Loucy (cell line): ENCODE measurements around the gene ZFP36L2.

Source experiments
- H2AFZ ChIP-seq: fragments of 200-600 bp; sonication (generic); 2 replicates; pipeline ENCODE4 v1.6.0; 2016; ENCODE audit warnings: antibody characterized with exemption, mild to moderate bottlenecking, low read length, moderate library complexity
- H3F3A ChIP-seq: fragments of 200-600 bp; 2 replicates; pipeline ENCODE4 v1.6.0; 2016; ENCODE audit warnings: antibody characterized with exemption, low read depth, mild to moderate bottlenecking
- H3K27me3 ChIP-seq: fragments of 200-600 bp; sonication (generic); 2 replicates; pipeline ENCODE4 v1.6.1; 2014; ENCODE audit warnings: low read length, mild to moderate bottlenecking; ENCODE audit not compliant: insufficient read depth, poor library complexity, severe bottlenecking
- H3K36me3 ChIP-seq: fragments of 200-600 bp; sonication (generic); 2 replicates; pipeline ENCODE4 v1.6.1; 2016; ENCODE audit warnings: low read length; ENCODE audit not compliant: insufficient read depth
- H3K4me1 ChIP-seq: fragments of 200-600 bp; sonication (generic); 2 replicates; pipeline ENCODE4 v1.5.1; 2014; ENCODE audit warnings: low read length, mild to moderate bottlenecking; ENCODE audit not compliant: insufficient read depth, poor library complexity, severe bottlenecking
- H3K4me2 ChIP-seq: fragments of 200-600 bp; sonication (generic); 2 replicates; pipeline ENCODE4 v1.6.0; 2014; ENCODE audit warnings: antibody characterized with exemption, low read length, low read depth, mild to moderate bottlenecking; ENCODE audit not compliant: poor library complexity, severe bottlenecking
- H3K4me3 ChIP-seq: fragments of 200-600 bp; sonication (generic); 2 replicates; pipeline ENCODE4 v1.5.1; 2014; ENCODE audit warnings: low read length, mild to moderate bottlenecking, mixed read lengths; ENCODE audit not compliant: poor library complexity, severe bottlenecking
- H3K79me2 ChIP-seq: fragments of 200-600 bp; sonication (generic); 2 replicates; pipeline ENCODE4 v1.6.1; 2014; ENCODE audit warnings: low read length; ENCODE audit not compliant: insufficient read depth
- H3K9ac ChIP-seq: fragments of 200-600 bp; sonication (generic); 2 replicates; pipeline ENCODE4 v1.6.0; 2014; ENCODE audit warnings: mild to moderate bottlenecking, low read depth, low read length, moderate library complexity; ENCODE audit not compliant: poor library complexity, severe bottlenecking
- H3K9me2 ChIP-seq: fragments of 200-600 bp; sonication (generic); replicated peaks from 2 replicates; pipeline ENCODE4 v1.6.1; 2016; ENCODE audit warnings: low read depth, low read length, mixed read lengths
- H3K9me3 ChIP-seq: fragments of 200-600 bp; sonication (generic); 2 replicates; pipeline ENCODE4 v1.6.1; 2014; ENCODE audit warnings: mild to moderate bottlenecking, antibody characterized with exemption, low read length, low read depth; ENCODE audit not compliant: insufficient read depth
- H4K20me1 ChIP-seq: fragments of 200-600 bp; sonication (generic); 2 replicates; pipeline ENCODE4 v1.6.0; 2014; ENCODE audit warnings: antibody characterized with exemption, low read length, mild to moderate bottlenecking; ENCODE audit not compliant: insufficient read depth, poor library complexity, severe bottlenecking
- CTCF ChIP-seq: fragments of 200-600 bp; sonication (generic); conservative IDR thresholded peaks from 2 replicates; pipeline ENCODE4 v1.5.1; 2014; ENCODE audit warnings: mild to moderate bottlenecking, antibody characterized with exemption, low read length
- EZH2phosphoT487 ChIP-seq: fragments of 200-600 bp; IDR thresholded peaks from 2 replicates; pipeline ENCODE4 v1.6.1; 2018; ENCODE audit warnings: antibody characterized with exemption, mild to moderate bottlenecking, moderate library complexity, borderline replicate concordance

ZFP36L2 gene

GRCh38 chr2:43269074-43269572 lies 42.7 kb upstream of the ZFP36L2 start:
- Histone ChIP-seq H3K9me3 (no peaks in the 10 kb centered on the region), H3K9ac (no peak overlapping the region), H3K4me2 (no peak overlapping the region), H3K4me3 (no peak overlapping the region), H3K36me3 (no peaks in the 10 kb centered on the region), H3K9me2 (no peaks in the 10 kb centered on the region), H3K4me1 (no peaks in the 10 kb centered on the region), H3F3A (no peaks in the 10 kb centered on the region), H3K79me2 (no peaks in the 10 kb centered on the region), H2AFZ (no peak overlapping the region), H4K20me1 (no peaks in the 10 kb centered on the region), H3K27me3 (no peaks in the 10 kb centered on the region)
- TF ChIP-seq CTCF (no peak), EZH2phosphoT487 (no peak)

GRCh38 chr2:43268066-43268953 lies 41.9 kb upstream of the ZFP36L2 start:
- Histone ChIP-seq H3K36me3 (no peaks in the 10 kb centered on the region), H3K4me3 (no peak overlapping the region), H3K4me1 (no peaks in the 10 kb centered on the region), H3K9me2 (no peaks in the 10 kb centered on the region), H3K79me2 (no peaks in the 10 kb centered on the region), H3F3A (no peaks in the 10 kb centered on the region), H4K20me1 (no peaks in the 10 kb centered on the region), H3K4me2 (no peak overlapping the region), H3K9me3 (no peaks in the 10 kb centered on the region), H3K9ac (no peak overlapping the region), H3K27me3 (no peaks in the 10 kb centered on the region), H2AFZ (no peak overlapping the region)
- TF ChIP-seq EZH2phosphoT487 = no peak
- no peak for TF ChIP-seq CTCF

- H3K4me3 ChIP-seq = no peak overlapping the region
- no peak overlapping the region for H3K9ac ChIP-seq
- no peaks in the 10 kb centered on the region for H3K79me2 ChIP-seq
- H3K4me1 ChIP-seq = no peaks in the 10 kb centered on the region
- H2AFZ ChIP-seq = no peak overlapping the region
- no peaks in the 10 kb centered on the region for H3K36me3 ChIP-seq
- no peaks in the 10 kb centered on the region for H3K9me2 ChIP-seq
- TF ChIP-seq CTCF = no peak
- TF ChIP-seq EZH2phosphoT487 = no peak
- H4K20me1 ChIP-seq = no peaks in the 10 kb centered on the region
- H3K4me2 ChIP-seq = no peak overlapping the region
- H3F3A ChIP-seq = no peaks in the 10 kb centered on the region
- H3K9me3 ChIP-seq = no peaks in the 10 kb centered on the region
- H3K27me3 ChIP-seq = no peaks in the 10 kb centered on the region
Measured at GRCh38 chr2:43267381-43267780, 41.0 kb upstream of the ZFP36L2 start.
